K562 (cell line): ENCODE data around the gene SLC25A10. TPM values are rescaled to one million over a fixed set of nuclear protein-coding genes. Genes with fewer than 3 reads are reported as not detected.

Source experiments
- CCAR2 ChIP-seq: fragments of 200-400 bp; formaldehyde crosslinking; IDR thresholded peaks from 2 replicates; pipeline ENCODE4 v1.6.1; 2017; ENCODE audit warnings: mild to moderate bottlenecking, low read depth, low read length
- FUS ChIP-seq: fragments of 200-400 bp; formaldehyde crosslinking; optimal IDR thresholded peaks from 2 replicates; pipeline ENCODE3; 2017; ENCODE audit warnings: low read depth, low read length
- HCFC1 ChIP-seq: IDR thresholded peaks from 2 replicates; pipeline ENCODE4 v1.6.1; 2012; ENCODE audit warnings: low read depth, low read length, improper control_type of control experiment
- ILF3 ChIP-seq: fragments of 450-650 bp; IDR thresholded peaks from 2 replicates; pipeline ENCODE4 v1.6.1; 2018; ENCODE audit warnings: antibody characterized with exemption, mild to moderate bottlenecking, moderate library complexity, borderline replicate concordance
- JUND ChIP-seq, 2 experiments: IDR thresholded peaks; 2 replicates in 1 of 2; 3 replicates in 1 of 2; pipeline ENCODE4 v1.6.1; 2011; ENCODE audit warnings: borderline replicate concordance in 2 of 2, low read depth in 2 of 2, low read length in 2 of 2, improper control_type of control experiment in 1 of 2, missing biosample characterization in 1 of 2, missing genetic modification characterization in 1 of 2, missing genetic modification reagents in 1 of 2
- MBD2 ChIP-seq: sonication (generic); IDR thresholded peaks from 2 replicates; pipeline ENCODE4 v1.6.1; 2016; ENCODE audit warnings: low read depth, borderline replicate concordance
- RAD51 ChIP-seq: fragments of 450-650 bp; IDR thresholded peaks from 2 replicates; pipeline ENCODE4 v1.7.1; 2016; ENCODE audit warnings: low read depth, mild to moderate bottlenecking, borderline replicate concordance
- YBX1 ChIP-seq: fragments of 450-650 bp; IDR thresholded peaks from 2 replicates; pipeline ENCODE4 v1.7.1; 2016; ENCODE audit warnings: mild to moderate bottlenecking
- ZNF165 ChIP-seq: fragments of 250-450 bp; sonication (Bioruptor Pico); IDR thresholded peaks from 2 replicates; pipeline ENCODE4 v1.4.0; 2020; ENCODE audit warnings: borderline replicate concordance
- ZNF3 ChIP-seq: fragments of 250-450 bp; sonication (Bioruptor Pico); IDR thresholded peaks from 2 replicates; pipeline ENCODE4 v1.5.0; 2021; ENCODE audit warnings: mild to moderate bottlenecking, moderate library complexity
- ZNF586 ChIP-seq: fragments of 450-650 bp; formaldehyde crosslinking; conservative IDR thresholded peaks from 2 replicates; pipeline ENCODE4 v1.4.0; 2020; ENCODE audit warnings: mild to moderate bottlenecking, moderate library complexity
- ZNF695 ChIP-seq: fragments of 450-650 bp; formaldehyde crosslinking; IDR thresholded peaks from 2 replicates; pipeline ENCODE4 v1.4.0; 2020; ENCODE audit warnings: mild to moderate bottlenecking, moderate library complexity
- ZNF75A ChIP-seq: fragments of 450-650 bp; formaldehyde crosslinking; IDR thresholded peaks from 2 replicates; pipeline ENCODE4 v1.4.0; 2020; ENCODE audit warnings: mild to moderate bottlenecking
- ZNF778 ChIP-seq: fragments of 450-650 bp; formaldehyde crosslinking; IDR thresholded peaks from 2 replicates; pipeline ENCODE4 v1.4.0; 2020; ENCODE audit warnings: mild to moderate bottlenecking, moderate library complexity
- polyA plus RNA-seq, 8 experiments: library from polyadenylated mRNA; depleted of rRNA in 4 of 8; stranded (reverse) in 5 of 8; unstranded in 3 of 8; fragments of >200 nt; fragmentation: Nextera tagmentation in 2 of 8; fragmentation: Illumina TruSeq in 1 of 8; extraction: Ambion mirVana in 2 of 8; extraction: Trizol in 1 of 8; gene quantifications; 2 replicates each; pipeline versions ENCODE4 v1.2.1 to v1.2.3, GENCODE V29; 2011 to 2014; ENCODE audit warnings: inconsistent platforms in 1 of 8, missing spikeins in 1 of 8
- total RNA-seq, 7 experiments: library from RNA; depleted of rRNA in 6 of 7; stranded (reverse); fragments of >200 nt in 6 of 7; fragmentation: Illumina TruSeq in 2 of 7; extraction: Trizol in 2 of 7; gene quantifications; 2 replicates each; pipeline versions ENCODE4 v1.2.1 to v1.2.3, GENCODE V29; 2011 to 2021; ENCODE audit warnings: low replicate concordance in 1 of 7
- TF ChIP-seq, protein P1 (sequence below), 2 experiments: fragments of 450-650 bp; IDR thresholded peaks; 2 replicates each; pipeline ENCODE4 v1.6.1; 2016; ENCODE audit warnings: mild to moderate bottlenecking in 2 of 2, borderline replicate concordance in 1 of 2, low read depth in 1 of 2, moderate library complexity in 1 of 2
- TF ChIP-seq, protein P2 (sequence below): fragments of 450-650 bp; IDR thresholded peaks from 2 replicates; pipeline ENCODE4 v1.6.1; 2016; ENCODE audit warnings: missing biosample characterization, missing genetic modification characterization
- TF ChIP-seq, protein P3 (sequence below): fragments of 450-650 bp; conservative IDR thresholded peaks from 2 replicates; pipeline ENCODE4 v1.6.1; 2016; ENCODE audit warnings: missing genetic modification characterization, low read depth, mild to moderate bottlenecking, missing compliant biosample characterization, moderate library complexity

SLC25A10 gene
- total and polyA plus RNA-seq, 9 of the 15 experiments (the other 6 are each of a cell fraction or from before 2014, with no cell fraction given) = 0.10 to 85.6 (median 34.3) TPM

DNA sequence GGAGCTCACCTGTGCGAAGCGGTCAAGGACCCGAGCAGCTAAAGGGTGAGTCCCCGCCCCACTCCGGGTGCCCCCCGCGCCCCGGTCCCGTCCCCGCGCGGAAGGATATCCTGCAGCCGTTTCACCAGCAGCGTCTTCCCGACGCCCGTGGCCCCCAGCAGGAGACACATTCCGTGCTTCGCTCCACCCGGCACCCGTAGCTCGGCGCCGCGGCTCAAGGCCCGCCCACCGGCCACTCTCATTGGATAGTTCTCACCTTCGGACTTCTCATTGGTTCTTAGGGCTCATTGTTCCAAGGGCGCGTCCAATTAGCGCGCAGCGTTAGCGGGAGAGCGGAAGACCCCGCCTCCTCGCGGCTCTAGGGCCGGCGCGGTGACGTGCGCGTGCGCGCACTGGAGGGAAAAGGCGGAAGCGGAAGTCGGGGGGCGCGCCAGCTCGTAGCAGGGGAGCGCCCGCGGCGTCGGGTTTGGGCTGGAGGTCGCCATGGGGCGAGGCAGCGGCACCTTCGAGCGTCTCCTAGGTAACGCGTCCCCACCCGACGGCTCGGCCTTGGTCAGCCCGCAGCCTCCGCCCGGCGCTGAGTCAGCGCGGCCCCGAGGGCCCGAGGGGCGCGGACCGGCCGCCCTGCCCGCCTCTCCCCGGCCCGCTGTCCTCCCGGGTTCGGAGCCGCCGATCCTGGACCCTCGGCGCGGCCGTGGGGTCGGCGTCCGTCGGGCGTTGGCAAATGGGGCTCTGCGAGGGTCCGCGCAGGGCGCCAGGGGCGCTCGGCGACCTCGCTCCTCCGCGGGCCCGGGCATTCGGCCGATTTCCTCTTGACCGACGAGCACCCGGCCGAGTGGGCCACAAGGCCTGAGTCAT is 28.3 kb upstream of the SLC25A10 start, which contains the start of the genes ARL16 and HGS (continued):
- TF ChIP-seq ZNF165 (CRISPR knock-in tag) (peak; percentile 37; the same call in 1 of the 2 replicates), ILF3 (no peak), FUS (no peak), ZNF778 (CRISPR knock-in tag) (no peak), ZNF586 (CRISPR knock-in tag) (no peak), MBD2 (peak; percentile 98), RAD51 (no peak; the same call in 1 of the 2 replicates), ZNF75A (CRISPR knock-in tag) (no peak), CCAR2 (no peak), JUND (IDR thresholded peaks at IDR 0.05; ENCODE audit: borderline replicate concordance, low read depth, low read length) (no peak), JUND (tag; IDR thresholded peaks at IDR 0.05; ENCODE audit: borderline replicate concordance, low read depth, low read length) (no peak), ZNF3 (CRISPR knock-in tag) (no peak), HCFC1 (peak; percentile 63; the same call in 1 of the 2 replicates), ZNF695 (CRISPR knock-in tag) (no peak), YBX1 (no peak)
- TF ChIP-seq, protein P1, sequence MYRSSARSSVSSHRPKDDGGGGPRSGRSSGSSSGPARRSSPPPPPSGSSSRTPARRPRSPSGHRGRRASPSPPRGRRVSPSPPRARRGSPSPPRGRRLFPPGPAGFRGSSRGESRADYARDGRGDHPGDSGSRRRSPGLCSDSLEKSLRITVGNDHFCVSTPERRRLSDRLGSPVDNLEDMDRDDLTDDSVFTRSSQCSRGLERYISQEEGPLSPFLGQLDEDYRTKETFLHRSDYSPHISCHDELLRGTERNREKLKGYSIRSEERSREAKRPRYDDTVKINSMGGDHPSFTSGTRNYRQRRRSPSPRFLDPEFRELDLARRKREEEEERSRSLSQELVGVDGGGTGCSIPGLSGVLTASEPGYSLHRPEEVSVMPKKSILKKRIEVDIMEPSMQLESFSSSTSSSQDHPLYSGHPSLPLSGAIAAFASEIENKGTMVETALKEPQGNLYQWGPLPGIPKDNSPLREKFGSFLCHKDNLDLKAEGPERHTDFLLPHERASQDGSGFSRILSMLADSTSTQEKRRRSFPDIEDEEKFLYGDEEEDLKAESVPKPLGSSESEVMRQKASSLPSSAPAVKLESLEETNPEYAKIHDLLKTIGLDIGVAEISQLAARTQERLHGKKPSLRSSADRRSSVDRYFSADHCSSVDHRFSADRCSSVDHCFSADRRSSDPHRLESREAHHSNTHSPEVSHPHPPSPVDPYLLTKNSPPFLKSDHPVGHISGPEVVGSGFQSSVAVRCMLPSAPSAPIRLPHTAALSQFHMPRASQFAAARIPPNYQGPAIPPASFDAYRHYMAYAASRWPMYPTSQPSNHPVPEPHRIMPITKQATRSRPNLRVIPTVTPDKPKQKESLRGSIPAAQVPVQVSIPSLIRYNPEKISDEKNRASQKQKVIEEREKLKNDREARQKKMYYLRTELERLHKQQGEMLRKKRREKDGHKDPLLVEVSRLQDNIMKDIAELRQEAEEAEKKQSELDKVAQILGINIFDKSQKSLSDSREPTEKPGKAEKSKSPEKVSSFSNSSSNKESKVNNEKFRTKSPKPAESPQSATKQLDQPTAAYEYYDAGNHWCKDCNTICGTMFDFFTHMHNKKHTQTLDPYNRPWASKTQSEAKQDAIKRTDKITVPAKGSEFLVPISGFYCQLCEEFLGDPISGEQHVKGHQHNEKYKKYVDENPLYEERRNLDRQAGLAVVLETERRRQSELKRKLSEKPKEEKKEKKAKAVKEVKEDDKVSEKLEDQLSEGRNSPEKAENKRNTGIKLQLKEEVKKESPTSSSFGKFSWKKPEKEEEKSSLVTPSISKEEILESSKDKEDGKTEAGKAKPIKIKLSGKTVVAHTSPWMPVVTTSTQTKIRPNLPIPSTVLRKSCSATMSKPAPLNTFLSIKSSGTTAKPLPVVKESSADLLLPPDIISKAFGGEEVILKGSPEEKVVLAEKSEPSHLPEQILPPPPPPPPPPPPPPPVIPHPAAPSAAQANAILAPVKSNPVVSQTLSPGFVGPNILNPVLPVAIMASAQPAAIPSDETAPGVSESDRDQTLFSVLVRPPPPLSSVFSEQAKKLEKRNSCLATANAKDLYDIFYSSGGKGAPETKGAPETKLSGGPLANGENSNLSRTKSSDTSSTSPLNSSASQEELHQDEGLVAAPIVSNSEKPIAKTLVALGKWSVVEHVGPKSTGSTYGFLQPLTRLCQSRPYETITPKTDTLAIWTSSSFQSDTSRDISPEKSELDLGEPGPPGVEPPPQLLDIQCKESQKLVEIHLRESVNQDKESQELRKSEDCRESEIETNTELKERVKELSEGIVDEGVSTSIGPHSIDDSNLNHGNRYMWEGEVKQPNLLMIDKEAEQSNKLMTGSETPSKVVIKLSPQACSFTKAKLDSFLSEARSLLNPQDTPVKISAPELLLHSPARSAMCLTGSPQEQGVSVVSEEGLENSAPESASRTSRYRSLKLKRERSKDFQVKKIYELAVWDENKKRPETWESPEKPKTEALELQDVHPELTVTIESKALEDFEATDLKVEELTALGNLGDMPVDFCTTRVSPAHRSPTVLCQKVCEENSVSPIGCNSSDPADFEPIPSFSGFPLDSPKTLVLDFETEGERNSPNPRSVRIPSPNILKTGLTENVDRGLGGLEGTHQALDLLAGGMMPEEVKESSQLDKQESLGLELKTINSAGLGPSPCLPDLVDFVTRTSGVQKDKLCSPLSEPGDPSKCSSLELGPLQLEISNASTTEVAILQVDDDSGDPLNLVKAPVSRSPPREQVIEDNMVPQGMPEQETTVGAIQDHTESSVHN (IDR thresholded peaks at IDR 0.05; ENCODE audit: borderline replicate concordance in 1 of 2, low read depth in 1 of 2) = no peak
- TF ChIP-seq, protein P2, sequence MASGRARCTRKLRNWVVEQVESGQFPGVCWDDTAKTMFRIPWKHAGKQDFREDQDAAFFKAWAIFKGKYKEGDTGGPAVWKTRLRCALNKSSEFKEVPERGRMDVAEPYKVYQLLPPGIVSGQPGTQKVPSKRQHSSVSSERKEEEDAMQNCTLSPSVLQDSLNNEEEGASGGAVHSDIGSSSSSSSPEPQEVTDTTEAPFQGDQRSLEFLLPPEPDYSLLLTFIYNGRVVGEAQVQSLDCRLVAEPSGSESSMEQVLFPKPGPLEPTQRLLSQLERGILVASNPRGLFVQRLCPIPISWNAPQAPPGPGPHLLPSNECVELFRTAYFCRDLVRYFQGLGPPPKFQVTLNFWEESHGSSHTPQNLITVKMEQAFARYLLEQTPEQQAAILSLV (tag) = no peak
- TF ChIP-seq, protein P3, sequence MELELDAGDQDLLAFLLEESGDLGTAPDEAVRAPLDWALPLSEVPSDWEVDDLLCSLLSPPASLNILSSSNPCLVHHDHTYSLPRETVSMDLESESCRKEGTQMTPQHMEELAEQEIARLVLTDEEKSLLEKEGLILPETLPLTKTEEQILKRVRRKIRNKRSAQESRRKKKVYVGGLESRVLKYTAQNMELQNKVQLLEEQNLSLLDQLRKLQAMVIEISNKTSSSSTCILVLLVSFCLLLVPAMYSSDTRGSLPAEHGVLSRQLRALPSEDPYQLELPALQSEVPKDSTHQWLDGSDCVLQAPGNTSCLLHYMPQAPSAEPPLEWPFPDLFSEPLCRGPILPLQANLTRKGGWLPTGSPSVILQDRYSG (tag) = no peak
